Umbilical cord (tissue), 2 donors: ENCODE results near the gene ASF1B. TPM values are rescaled to one million over a fixed set of nuclear protein-coding genes. Genes with fewer than 3 reads are reported as not detected.
A peak's percentile ranks its signal among the peaks of the same experiment; 100 is the strongest.

Source experiments
- DNase-seq: peaks from one replicate; pipeline ENCODE4 v3.0.0-alpha.2; 2015; ENCODE audit warnings: low spot score
- total RNA-seq: library from RNA; depleted of rRNA; stranded (reverse); fragments of >200 nt; gene quantifications from one replicate; pipeline ENCODE4 v1.2.3, GENCODE V29; 2014; ENCODE audit warnings: low replicate concordance; ENCODE audit not compliant: insufficient read depth

ASF1B gene
- total RNA-seq, 1 donor from 2014 or later = 0.48 TPM

DNA sequence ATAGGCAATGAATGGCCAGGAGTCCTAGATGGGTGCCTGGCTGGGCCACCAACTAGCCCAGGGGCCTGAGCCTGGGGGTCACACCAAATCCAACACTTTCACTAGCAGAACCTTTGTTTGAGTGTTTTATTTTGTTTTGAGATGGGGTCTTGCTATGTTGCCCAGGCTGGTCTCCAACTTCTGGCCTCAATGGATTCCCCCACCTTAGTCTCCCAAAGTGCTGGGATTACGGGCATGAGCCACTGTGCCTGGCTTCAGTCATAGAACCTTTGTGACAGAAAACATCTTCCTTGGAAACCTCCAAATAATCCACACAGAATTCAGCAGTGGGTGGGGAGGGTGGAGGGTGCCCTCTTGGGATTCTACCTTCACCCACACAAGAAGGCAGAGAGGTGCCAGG, 24.9 kb downstream of the ASF1B start:
- DNase-seq = no peak

GRCh38 chr19:14110650-14111049, 25.7 kb downstream of the ASF1B start:
- DNase-seq = no peak

DNA sequence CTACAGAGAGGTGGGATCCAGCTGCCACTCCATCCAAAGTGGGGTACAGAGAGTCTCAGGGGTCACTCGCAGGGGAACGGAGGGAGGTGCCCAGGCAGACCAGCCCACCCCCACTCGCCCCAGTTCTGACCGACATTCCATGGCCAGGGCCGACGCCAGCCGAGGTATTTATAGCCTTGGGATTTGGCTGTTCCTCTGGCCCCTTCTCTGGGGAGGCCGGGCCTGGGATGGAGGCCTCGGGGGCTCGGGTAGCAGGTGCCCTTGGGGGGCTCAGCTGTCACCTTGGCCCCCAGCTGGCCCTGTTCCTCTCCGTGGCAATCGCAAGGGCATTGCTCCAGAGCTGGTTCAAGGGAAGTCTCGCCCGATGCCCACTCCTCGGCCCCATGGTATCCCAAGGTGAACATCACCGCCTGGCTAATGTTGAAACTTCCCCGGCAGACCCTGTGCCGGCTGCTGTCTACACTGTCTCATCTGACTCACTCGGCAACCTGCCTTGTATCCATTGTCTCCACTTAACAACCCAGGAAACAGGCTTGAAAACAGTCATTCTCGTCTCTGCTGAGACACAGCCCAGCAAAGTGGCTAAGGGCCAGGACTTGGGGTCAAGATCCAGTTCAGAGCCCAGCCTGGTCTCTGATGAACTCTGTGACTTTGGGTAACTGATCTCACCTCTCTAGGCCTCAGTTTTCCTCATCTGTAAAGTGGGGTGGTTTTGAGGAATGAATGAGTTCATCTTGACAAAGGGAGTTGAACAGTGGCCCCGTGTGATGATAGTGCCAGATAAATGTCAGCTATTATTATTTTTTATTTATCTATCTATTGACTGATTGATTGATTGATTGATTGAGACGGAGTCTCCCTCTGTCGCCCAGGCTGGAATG, 28.6 kb downstream of the ASF1B start:
- DNase-seq = no peak

GRCh38 chr19:14106840-14107239, 29.5 kb downstream of the ASF1B start:
- DNase-seq = no peak

DNA sequence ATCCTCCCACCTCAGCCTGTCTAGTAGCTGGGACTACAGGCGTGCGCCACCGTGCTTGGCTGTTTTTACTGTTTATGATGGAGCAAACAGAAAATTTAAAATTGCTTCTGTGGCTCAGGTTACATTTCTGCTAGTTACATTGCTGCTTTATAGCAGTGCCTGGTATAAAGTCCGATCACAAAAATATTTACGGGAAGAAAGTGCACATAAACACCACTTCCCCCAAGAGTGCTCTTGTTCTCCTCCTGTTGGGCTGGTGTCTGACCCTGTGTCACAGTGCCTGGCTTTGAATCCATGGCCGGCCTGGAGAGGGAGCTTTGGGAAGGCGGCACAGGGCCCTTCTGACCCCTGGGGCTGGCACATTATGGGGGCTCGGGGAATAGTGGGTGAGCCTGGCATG, 30.7 kb downstream of the ASF1B start:
- DNase-seq = no peak

DNA sequence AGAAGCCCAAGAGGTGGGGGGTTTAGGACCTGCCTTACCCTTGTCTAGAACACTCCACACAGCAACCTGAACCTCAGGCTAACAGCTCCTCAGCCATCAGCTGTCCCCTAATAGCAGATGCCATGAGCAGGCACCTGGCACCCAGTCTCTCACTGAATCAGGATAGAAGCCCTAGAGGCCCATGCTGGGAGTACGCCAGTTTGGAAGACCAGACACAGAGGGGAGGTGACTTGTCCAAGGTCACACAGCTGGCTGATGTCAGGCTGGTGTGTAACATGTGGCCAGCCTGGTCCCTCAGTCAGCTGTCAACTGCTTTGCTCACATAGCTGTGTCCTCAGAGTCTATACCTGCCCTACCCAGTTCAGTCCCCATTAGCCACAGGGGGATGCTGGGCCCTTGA, 33.1 kb downstream of the ASF1B start:
- DNase-seq = no peak

GRCh38 chr19:14102756-14103155, 33.6 kb downstream of the ASF1B start:
- no peak for DNase-seq

- no peak for DNase-seq
These were observed 34.2 kb downstream of the ASF1B start for GRCh38 chr19:14102102-14102696.

- no peak for DNase-seq
These were observed 35.3 kb downstream of the ASF1B start for GRCh38 chr19:14101003-14101545.

DNA sequence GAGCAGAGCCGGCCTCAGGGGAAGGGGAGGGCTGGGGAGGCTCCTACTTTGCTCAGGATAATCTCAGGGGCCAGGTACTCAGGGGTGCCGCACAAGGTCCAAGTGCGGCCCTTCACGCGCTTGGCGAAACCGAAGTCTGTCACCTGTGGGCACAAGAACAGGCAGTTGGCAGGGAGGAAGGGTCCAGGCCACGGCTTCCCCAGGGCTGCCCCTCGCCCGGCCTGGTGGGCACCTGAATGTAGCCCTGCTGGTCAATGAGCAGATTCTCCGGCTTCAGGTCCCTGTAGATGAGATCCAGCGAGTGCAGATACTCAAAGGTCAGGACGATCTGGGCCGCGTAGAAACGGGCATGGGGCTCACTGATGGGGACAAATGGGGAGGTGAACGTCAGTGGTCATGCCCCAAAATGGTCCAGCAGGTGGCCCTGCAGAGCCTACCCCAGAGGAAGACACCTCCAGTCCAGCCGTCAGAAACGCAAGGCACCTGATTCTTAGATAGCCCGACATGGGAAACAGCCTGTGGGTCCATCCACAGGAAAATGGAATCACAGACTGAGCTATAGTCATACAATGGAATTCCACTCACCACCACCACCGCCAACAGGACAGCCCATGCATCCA, 38.7 kb downstream of the ASF1B start:
- no peak for DNase-seq

GRCh38 chr19:14096272-14096992, 40.0 kb downstream of the ASF1B start:
- DNase-seq = no peak

DNA sequence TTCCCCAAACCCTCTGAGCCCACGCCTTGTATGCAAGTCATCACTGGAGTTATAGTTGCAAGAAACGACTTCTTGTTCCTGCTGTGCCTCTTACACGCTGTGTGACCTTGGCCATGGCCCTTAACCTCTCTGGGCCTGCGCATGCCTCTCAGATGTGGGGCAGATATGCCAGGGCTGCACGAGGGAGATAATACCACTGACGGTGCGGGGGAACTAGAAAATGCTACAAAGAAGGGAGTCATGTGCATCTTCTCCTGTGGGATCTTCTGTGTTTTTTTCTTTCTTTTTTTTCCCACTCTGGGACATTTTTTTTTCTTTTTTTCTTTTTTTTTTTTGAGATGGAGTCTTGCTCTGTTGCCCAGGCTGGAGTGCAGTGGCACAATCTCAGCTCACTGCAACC, 41.5 kb downstream of the ASF1B start:
- DNase-seq = no peak

DNA sequence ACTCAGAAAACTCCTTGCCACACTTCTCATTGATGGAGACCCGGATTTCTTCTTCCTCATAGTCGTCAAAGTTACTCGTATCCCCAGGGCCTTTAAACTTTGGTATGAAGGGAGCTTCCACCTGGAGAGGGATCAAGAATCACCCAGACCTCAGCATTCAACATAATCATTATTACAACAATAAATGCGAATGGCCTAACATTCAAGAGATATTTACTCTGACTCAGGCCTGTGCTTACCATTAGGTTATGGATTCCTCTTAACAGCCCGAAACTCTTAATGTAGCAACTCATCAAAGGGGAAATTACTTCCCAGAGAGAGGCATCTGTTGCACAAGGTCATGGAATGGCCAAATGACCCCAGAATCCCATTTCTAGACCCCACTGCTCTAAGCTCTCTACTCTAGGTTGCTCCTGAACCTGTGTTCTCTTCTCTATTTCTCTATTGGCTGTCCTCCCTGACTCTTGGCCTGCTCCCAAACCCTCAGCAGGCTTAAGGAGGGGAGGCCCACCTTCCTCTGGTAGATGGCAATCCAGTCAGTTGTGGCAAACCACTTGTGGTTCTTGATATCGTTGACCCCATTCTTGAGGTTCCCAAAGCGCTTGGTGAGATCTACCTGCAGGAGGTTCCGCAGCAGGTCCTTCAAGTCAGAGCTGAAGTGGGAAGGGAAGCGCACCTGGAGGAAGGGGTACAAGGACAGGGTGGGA, 43.1 kb downstream of the ASF1B start:
- no peak for DNase-seq

DNA sequence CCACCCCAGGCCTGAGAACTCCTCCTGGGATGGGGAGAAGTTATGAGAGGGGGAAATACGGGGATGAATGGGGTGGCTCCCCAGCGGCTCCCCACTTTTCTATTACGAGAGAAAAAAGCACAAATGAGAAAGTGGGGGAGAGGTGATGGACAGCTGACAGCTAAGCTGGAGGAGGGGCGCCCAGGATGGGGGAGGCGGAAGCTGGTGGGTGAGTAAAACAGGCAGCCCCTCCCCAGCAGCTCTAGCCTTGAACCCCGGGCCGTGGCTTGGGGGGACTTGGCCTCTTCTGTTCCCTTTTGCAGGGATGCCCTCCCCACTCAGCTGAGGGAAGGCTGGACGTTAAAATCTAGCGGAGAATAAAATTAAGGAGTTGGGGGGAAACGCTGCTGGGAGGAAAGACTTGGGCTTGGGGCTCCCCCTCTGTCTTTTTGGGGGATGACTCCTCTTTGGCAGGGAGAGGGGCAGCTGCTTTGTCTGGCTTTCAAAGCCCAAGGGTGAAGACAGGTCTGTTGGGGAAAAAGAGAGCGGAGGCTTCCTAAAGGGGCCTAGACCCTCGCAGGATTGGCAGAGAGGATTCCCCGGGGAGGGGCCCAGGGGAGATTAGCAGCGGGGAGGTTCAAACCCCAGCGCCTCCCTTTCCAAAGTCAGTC, 44.5 kb downstream of the ASF1B start:
- no peak for DNase-seq

- peak; percentile 76 for DNase-seq
These were observed 45.1 kb downstream of the ASF1B start for GRCh38 chr19:14091081-14091812.

DNA sequence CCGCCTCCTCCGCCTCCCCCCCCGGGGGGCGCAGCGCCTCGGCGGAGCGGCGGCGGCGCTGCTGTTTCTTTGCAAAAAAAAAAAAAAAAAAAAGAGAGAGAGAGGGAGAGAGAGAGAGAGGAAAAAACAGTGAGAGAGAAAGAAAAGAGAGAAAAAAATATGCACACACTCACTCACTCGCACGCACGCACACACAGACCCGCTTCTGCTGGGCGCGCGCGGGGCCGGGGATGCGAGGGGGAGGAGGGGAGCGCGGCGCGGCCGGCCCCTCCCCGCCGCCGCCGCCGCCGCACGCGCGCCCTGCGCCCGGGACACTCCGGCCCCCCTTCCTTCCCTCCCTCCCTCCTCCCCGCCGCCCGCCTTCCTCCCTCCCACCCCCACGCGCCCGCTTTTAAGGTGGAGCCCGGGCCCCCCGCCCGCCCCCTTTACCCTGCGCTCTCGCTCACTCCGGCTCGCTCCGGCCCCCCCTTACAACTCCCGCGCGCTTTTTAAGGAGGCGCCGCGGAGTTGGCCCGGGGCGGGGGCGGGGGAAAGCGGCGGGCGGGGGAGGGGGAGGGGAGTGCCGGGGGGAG, 45.8 kb downstream of the ASF1B start, which contains the start of gene SAMD1:
SAMD1 (minus strand) TSS at position 243 of the 572 bp plus-strand sequence.
- peak; percentile 93 for DNase-seq

DNA sequence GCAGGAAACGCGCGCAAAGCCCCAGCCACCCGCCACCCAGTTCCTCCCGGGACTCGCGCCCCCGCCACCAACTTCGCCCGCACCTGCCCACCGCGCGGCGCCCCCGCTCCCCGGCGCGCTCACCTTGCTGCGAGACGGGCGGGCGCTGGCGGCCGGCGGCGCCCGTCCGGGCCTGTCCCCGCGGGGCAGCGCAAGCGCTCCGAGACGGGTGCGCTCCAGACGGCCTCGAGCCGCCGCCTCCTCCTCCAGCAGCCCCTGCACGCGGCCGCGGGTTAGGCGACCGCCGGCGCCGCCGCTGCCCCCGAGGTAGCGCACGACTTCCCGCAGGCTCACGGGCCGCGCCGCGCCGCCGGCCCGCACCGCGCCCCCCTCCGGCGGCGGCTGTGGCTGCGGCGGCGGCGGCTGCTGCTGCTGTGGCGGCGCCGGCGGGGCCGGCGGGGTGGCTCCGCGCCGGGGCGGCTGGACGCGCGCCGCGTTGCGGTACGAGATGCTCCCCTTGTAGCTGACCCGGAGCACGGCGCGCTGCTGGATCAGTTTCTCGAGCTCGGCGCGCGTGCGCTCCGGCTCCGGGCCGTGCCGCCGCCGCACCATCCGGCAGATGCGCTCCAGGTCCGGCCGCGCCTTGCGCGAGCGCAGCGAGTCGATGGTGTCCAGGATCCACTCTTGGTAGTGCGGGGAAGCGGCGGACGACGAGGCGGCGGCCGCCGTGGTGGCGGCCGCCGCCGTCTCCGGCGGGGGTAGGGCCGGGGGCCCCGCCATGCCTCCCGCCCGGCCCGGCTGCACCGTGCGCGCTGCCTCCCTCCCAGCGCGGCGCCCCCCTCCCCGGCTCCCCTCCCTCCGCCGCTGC, 46.5 kb downstream of the ASF1B start:
- DNase-seq = peak; percentile 51

GRCh38 chr19:14089412-14089661, 47.1 kb downstream of the ASF1B start:
- no peak for DNase-seq
